HepG2 (cell line): ENCODE data around the gene MAJIN. TPM values are rescaled to one million over a fixed set of nuclear protein-coding genes. Genes with fewer than 3 reads are reported as not detected.

Source experiments
- BHLHE40 ChIP-seq: IDR thresholded peaks from 2 replicates; pipeline ENCODE4 v1.6.1; 2011; ENCODE audit warnings: low read length, improper control_type of control experiment
- BRD4 ChIP-seq: sonication (generic); formaldehyde crosslinking; IDR thresholded peaks from 2 replicates; pipeline ENCODE4 v1.4.0; 2020; ENCODE audit warnings: missing genetic modification reagents
- KDM6A ChIP-seq: IDR thresholded peaks from 2 replicates; pipeline ENCODE4 v1.6.1; 2016; ENCODE audit warnings: low read depth
- MED13 ChIP-seq: sonication (generic); formaldehyde crosslinking; IDR thresholded peaks from 2 replicates; pipeline ENCODE4 v1.5.0; 2020; ENCODE audit warnings: missing genetic modification reagents
- MIXL1 ChIP-seq: IDR thresholded peaks from 2 replicates; pipeline ENCODE4 v1.6.1; 2016
- MTF2 ChIP-seq: sonication (generic); formaldehyde crosslinking; IDR thresholded peaks from 2 replicates; pipeline ENCODE4 v1.5.0; 2020; ENCODE audit warnings: missing genetic modification reagents, borderline replicate concordance
- NFYB ChIP-seq: sonication (generic); formaldehyde crosslinking; IDR thresholded peaks from 2 replicates; pipeline ENCODE4 v1.4.0; 2020; ENCODE audit warnings: missing genetic modification reagents
- PHF20 ChIP-seq: sonication (generic); formaldehyde crosslinking; IDR thresholded peaks from 2 replicates; pipeline ENCODE4 v1.5.0; 2020; ENCODE audit warnings: mild to moderate bottlenecking, missing genetic modification reagents
- ZBTB4 ChIP-seq: sonication (generic); formaldehyde crosslinking; IDR thresholded peaks from 2 replicates; pipeline ENCODE4 v1.4.0; 2020; ENCODE audit warnings: missing genetic modification reagents, mild to moderate bottlenecking, borderline replicate concordance
- ZEB1 ChIP-seq: IDR thresholded peaks from 2 replicates; pipeline ENCODE4 v1.6.1; 2012; ENCODE audit warnings: mild to moderate bottlenecking, low read depth, inconsistent platforms; ENCODE audit not compliant: insufficient replicate concordance
- ZFP1 ChIP-seq: IDR thresholded peaks from 2 replicates; pipeline ENCODE4 v1.6.1; 2016
- ZMAT5 ChIP-seq: sonication (generic); formaldehyde crosslinking; IDR thresholded peaks from 2 replicates; pipeline ENCODE4 v1.5.0; 2020; ENCODE audit warnings: mild to moderate bottlenecking, low read depth, missing genetic modification reagents, borderline replicate concordance
- ZNF251 ChIP-seq: sonication (generic); formaldehyde crosslinking; IDR thresholded peaks from 2 replicates; pipeline ENCODE4 v1.9.0; 2021; ENCODE audit warnings: mild to moderate bottlenecking, missing genetic modification reagents
- ZNF709 ChIP-seq: sonication (generic); formaldehyde crosslinking; IDR thresholded peaks from 2 replicates; pipeline ENCODE4 v1.5.0; 2020; ENCODE audit warnings: mild to moderate bottlenecking, missing genetic modification reagents
- ZNF775 ChIP-seq: sonication (generic); formaldehyde crosslinking; IDR thresholded peaks from 2 replicates; pipeline ENCODE4 v1.4.0; 2020; ENCODE audit warnings: missing genetic modification reagents, mild to moderate bottlenecking, moderate library complexity, borderline replicate concordance
- ZXDC ChIP-seq: sonication (generic); formaldehyde crosslinking; IDR thresholded peaks from 2 replicates; pipeline ENCODE4 v1.5.0; 2020; ENCODE audit warnings: mild to moderate bottlenecking, missing genetic modification reagents
- polyA plus RNA-seq, 8 experiments: library from polyadenylated mRNA; depleted of rRNA in 3 of 8; stranded (reverse) in 7 of 8; unstranded in 1 of 8; fragments of >200 nt; fragmentation: Illumina TruSeq in 4 of 8; extraction: Trizol in 4 of 8; gene quantifications; 2 replicates each; pipeline versions ENCODE4 v1.2.1 to v1.2.3, GENCODE V29; 2011 to 2016; ENCODE audit warnings: low read depth in 4 of 8, missing spikeins in 1 of 8, mixed read lengths in 1 of 8; ENCODE audit not compliant: insufficient read depth in 1 of 8
- total RNA-seq, 5 experiments: library from RNA; depleted of rRNA; stranded (reverse); fragments of >200 nt; fragmentation: Illumina TruSeq; extraction: Trizol; gene quantifications; 2 replicates each; pipeline ENCODE4 v1.2.3, GENCODE V29; 2016; ENCODE audit warnings: low read depth in 1 of 5
- TF ChIP-seq, protein P1 (sequence below): sonication (generic); formaldehyde crosslinking; IDR thresholded peaks from 2 replicates; pipeline ENCODE4 v1.4.0; 2020; ENCODE audit warnings: missing genetic modification reagents, borderline replicate concordance
- TF ChIP-seq, protein P2 (sequence below): sonication (generic); formaldehyde crosslinking; IDR thresholded peaks from 2 replicates; pipeline ENCODE4 v1.4.0; 2020; ENCODE audit warnings: missing genetic modification reagents, borderline replicate concordance

Gene MAJIN
- total and polyA plus RNA-seq, 2 of the 13 experiments (the other 11 are each of a cell fraction or from before 2014, with no cell fraction given), result not detected

DNA sequence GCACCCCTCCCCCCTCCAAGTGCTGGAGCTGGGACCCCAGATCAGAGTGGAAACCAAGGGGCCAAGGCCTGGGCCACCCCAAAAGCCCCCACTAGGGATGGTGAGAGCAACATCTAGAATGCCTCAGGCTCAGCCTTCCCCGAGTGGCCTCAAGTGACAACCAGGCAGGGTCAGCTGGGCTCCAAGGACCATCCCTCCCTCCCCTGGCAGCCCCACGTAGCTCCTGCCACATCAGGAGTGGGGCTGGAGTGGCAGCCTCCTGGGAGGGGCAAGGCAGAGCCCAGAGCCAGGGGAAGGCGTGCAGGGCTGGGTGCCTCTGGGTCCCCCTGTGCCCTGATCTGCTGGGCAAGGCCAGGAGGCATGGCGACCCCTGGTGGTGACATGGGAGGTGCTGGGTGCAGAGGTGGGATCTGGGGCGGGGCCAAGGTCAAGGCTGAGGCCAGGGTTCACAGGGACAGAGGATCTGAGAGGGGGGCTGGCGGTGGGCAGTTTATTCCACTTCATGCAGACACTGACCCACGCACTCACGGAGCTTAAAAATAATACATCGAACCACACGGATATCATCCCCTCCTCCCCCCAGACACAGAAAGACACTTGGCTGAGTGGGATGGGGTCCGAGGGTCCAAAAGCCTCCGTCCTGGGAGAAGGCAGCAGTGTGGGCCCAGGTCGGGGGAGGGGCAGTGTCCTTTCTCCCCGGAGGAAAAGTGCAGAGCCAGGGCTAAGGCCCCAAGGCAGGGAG, 77.7 kb downstream of the MAJIN start (continued):
- TF ChIP-seq ZMAT5 (CRISPR knock-in tag) (0 out of 2 replicates have a peak, but pooled peaks have one; percentile 21), ZNF709 (no peak), ZBTB4 (CRISPR knock-in tag) (peak; percentile 6; the same call in 1 of the 2 replicates), PHF20 (CRISPR knock-in tag) (no peak), MTF2 (CRISPR knock-in tag) (no peak), NFYB (CRISPR knock-in tag) (no peak), MED13 (CRISPR knock-in tag) (no peak), ZEB1 (no peak), BRD4 (CRISPR knock-in tag) (peak; percentile 64; the same call in 1 of the 2 replicates), ZNF251 (no peak), MIXL1 (CRISPR knock-in tag) (0 out of 2 replicates have a peak, but pooled peaks have one; percentile 55), KDM6A (CRISPR knock-in tag) (peak; percentile 42; the same call in 1 of the 2 replicates), ZNF775 (CRISPR knock-in tag) (no peak), ZFP1 (CRISPR knock-in tag) (peak; percentile 43; the same call in 1 of the 2 replicates), BHLHE40 (peak; percentile 24; the same call in 1 of the 2 replicates), ZXDC (CRISPR knock-in tag) (no peak; the same call in 1 of the 2 replicates)
- TF ChIP-seq, protein P1, sequence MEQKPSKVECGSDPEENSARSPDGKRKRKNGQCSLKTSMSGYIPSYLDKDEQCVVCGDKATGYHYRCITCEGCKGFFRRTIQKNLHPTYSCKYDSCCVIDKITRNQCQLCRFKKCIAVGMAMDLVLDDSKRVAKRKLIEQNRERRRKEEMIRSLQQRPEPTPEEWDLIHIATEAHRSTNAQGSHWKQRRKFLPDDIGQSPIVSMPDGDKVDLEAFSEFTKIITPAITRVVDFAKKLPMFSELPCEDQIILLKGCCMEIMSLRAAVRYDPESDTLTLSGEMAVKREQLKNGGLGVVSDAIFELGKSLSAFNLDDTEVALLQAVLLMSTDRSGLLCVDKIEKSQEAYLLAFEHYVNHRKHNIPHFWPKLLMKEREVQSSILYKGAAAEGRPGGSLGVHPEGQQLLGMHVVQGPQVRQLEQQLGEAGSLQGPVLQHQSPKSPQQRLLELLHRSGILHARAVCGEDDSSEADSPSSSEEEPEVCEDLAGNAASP, result peak; percentile 93; the same call in 1 of the 2 replicates
- TF ChIP-seq, protein P2, sequence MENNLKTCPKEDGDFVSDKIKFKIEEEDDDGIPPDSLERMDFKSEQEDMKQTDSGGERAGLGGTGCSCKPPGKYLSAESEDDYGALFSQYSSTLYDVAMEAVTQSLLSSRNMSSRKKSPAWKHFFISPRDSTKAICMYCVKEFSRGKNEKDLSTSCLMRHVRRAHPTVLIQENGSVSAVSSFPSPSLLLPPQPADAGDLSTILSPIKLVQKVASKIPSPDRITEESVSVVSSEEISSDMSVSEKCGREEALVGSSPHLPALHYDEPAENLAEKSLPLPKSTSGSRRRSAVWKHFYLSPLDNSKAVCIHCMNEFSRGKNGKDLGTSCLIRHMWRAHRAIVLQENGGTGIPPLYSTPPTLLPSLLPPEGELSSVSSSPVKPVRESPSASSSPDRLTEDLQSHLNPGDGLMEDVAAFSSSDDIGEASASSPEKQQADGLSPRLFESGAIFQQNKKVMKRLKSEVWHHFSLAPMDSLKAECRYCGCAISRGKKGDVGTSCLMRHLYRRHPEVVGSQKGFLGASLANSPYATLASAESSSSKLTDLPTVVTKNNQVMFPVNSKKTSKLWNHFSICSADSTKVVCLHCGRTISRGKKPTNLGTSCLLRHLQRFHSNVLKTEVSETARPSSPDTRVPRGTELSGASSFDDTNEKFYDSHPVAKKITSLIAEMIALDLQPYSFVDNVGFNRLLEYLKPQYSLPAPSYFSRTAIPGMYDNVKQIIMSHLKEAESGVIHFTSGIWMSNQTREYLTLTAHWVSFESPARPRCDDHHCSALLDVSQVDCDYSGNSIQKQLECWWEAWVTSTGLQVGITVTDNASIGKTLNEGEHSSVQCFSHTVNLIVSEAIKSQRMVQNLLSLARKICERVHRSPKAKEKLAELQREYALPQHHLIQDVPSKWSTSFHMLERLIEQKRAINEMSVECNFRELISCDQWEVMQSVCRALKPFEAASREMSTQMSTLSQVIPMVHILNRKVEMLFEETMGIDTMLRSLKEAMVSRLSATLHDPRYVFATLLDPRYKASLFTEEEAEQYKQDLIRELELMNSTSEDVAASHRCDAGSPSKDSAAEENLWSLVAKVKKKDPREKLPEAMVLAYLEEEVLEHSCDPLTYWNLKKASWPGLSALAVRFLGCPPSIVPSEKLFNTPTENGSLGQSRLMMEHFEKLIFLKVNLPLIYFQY (CRISPR knock-in tag), result peak; percentile 61; the same call in 1 of the 2 replicates
